K562 (cell line): ENCODE data around the gene DCAF10.

Source experiments
- E2F8 ChIP-seq: fragments of 450-650 bp; IDR thresholded peaks from 2 replicates; pipeline ENCODE4 v1.7.1; 2018; ENCODE audit warnings: mild to moderate bottlenecking, low read depth; ENCODE audit not compliant: partially characterized antibody
- EGR1 ChIP-seq: fragments of 450-650 bp; conservative IDR thresholded peaks from 2 replicates; pipeline ENCODE4 v1.6.1; 2017; ENCODE audit warnings: mild to moderate bottlenecking
- HMG20A ChIP-seq: fragments of 450-650 bp; formaldehyde crosslinking; conservative IDR thresholded peaks from 2 replicates; pipeline ENCODE4 v1.4.0; 2020; ENCODE audit warnings: mild to moderate bottlenecking, mixed read lengths
- MAFK ChIP-seq: IDR thresholded peaks from 2 replicates; pipeline ENCODE4 v1.6.1; 2011; ENCODE audit warnings: low read length, improper control_type of control experiment
- MEF2D ChIP-seq: conservative IDR thresholded peaks from 2 replicates; pipeline ENCODE4 v1.6.1; 2016; ENCODE audit warnings: low read depth, missing genetic modification characterization, missing compliant biosample characterization
- NR1H2 ChIP-seq: sonication (generic); formaldehyde crosslinking; IDR thresholded peaks from 2 replicates; pipeline ENCODE4 v1.4.0; 2020; ENCODE audit warnings: mild to moderate bottlenecking, missing genetic modification reagents
- POLR2AphosphoS2 ChIP-seq: IDR thresholded peaks from 2 replicates; pipeline ENCODE4 v1.6.1; 2012; ENCODE audit warnings: low read length, improper control_type of control experiment
- POLR2AphosphoS5 ChIP-seq: IDR thresholded peaks from 2 replicates; pipeline ENCODE4 v1.6.1; 2011; ENCODE audit warnings: mild to moderate bottlenecking, low read depth, low read length, moderate library complexity; ENCODE audit not compliant: control insufficient read depth, insufficient read depth
- REST ChIP-seq, 2 experiments: fragments of 450-650 bp; formaldehyde crosslinking in 1 of 2; IDR thresholded peaks; 2 replicates each; pipeline versions ENCODE4 v1.4.0 to v1.6.1; 2014 to 2020; ENCODE audit warnings: mild to moderate bottlenecking in 2 of 2, borderline replicate concordance in 1 of 2, low read depth in 1 of 2
- SMAD2 ChIP-seq: fragments of 150-350 bp; IDR thresholded peaks from 2 replicates; pipeline ENCODE4 v1.6.1; 2014; ENCODE audit warnings: low read depth, mild to moderate bottlenecking, low read length
- SREBF2 ChIP-seq: sonication (generic); formaldehyde crosslinking; IDR thresholded peaks from 2 replicates; pipeline ENCODE4 v1.4.0; 2020; ENCODE audit warnings: mild to moderate bottlenecking, missing genetic modification reagents
- ZNF143 ChIP-seq: sonication (generic); formaldehyde crosslinking; IDR thresholded peaks from 2 replicates; pipeline ENCODE4 v1.9.0; 2022; ENCODE audit warnings: mild to moderate bottlenecking, missing genetic modification reagents
- ZNF239 ChIP-seq: fragments of 250-450 bp; sonication (Bioruptor Pico); IDR thresholded peaks from 2 replicates; pipeline ENCODE4 v1.4.0; 2020; ENCODE audit warnings: mild to moderate bottlenecking
- TF ChIP-seq, protein P1 (sequence below), 3 experiments: IDR thresholded peaks in 2 of 3; conservative IDR thresholded peaks in 1 of 3; 2 replicates each; pipeline ENCODE4 v1.5.1; 2011 to 2012; ENCODE audit warnings: low read length in 3 of 3, mild to moderate bottlenecking in 3 of 3, control low read depth in 2 of 3, improper control_type of control experiment in 1 of 3, inconsistent platforms in 1 of 3, low read depth in 1 of 3, mixed read lengths in 1 of 3, moderate library complexity in 1 of 3; ENCODE audit not compliant: insufficient read depth in 2 of 3

DNA sequence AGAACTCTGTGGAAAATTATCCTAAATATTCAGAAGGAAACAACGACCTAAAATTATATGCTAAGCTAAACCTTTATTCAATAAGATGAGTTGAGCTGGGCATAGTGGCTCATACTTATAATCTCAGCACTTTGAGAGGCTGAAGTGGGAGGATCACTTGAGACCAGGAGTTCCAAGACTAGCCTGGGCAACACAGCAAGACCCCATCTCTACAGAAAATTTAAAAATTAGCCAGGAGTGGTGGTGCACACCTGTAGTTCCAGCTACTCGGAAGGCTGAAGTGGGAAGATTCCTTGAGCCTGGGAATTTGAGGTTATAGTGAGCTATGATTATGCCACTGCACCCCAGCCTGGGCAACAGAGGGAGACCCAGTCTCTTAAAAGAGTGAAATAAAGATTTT, 51.6 kb downstream of the DCAF10 start:
- TF ChIP-seq MEF2D (tag) = no peak
- no peak for TF ChIP-seq POLR2AphosphoS5
- TF ChIP-seq MAFK = no peak
- TF ChIP-seq REST (IDR thresholded peaks at IDR 0.05; ENCODE audit: borderline replicate concordance) = no peak
- TF ChIP-seq REST (CRISPR knock-in tag; IDR thresholded peaks at IDR 0.05; ENCODE audit: low read depth) = no peak
- TF ChIP-seq SMAD2 = no peak
- no peak for TF ChIP-seq SREBF2 (CRISPR knock-in tag)
- TF ChIP-seq EGR1 = no peak
- TF ChIP-seq POLR2AphosphoS2 = no peak
- TF ChIP-seq ZNF143 (CRISPR knock-in tag) = no peak
- no peak for TF ChIP-seq E2F8
- TF ChIP-seq ZNF239 (CRISPR knock-in tag) = no peak
- TF ChIP-seq, protein P1, sequence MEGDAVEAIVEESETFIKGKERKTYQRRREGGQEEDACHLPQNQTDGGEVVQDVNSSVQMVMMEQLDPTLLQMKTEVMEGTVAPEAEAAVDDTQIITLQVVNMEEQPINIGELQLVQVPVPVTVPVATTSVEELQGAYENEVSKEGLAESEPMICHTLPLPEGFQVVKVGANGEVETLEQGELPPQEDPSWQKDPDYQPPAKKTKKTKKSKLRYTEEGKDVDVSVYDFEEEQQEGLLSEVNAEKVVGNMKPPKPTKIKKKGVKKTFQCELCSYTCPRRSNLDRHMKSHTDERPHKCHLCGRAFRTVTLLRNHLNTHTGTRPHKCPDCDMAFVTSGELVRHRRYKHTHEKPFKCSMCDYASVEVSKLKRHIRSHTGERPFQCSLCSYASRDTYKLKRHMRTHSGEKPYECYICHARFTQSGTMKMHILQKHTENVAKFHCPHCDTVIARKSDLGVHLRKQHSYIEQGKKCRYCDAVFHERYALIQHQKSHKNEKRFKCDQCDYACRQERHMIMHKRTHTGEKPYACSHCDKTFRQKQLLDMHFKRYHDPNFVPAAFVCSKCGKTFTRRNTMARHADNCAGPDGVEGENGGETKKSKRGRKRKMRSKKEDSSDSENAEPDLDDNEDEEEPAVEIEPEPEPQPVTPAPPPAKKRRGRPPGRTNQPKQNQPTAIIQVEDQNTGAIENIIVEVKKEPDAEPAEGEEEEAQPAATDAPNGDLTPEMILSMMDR (IDR thresholded peaks at IDR 0.05 in 2 of 3, conservative IDR thresholded peaks at IDR 0.05 in 1 of 3; ENCODE audit: insufficient read depth in 2 of 3, low read depth in 1 of 3, low read length in 3 of 3) = no peak
- TF ChIP-seq NR1H2 = no peak
- no peak for TF ChIP-seq HMG20A
